HepG2 (cell line): ENCODE results near the gene AHCYL1.

Source experiments
- EZH2 ChIP-seq: conservative IDR thresholded peaks from 2 replicates; pipeline ENCODE4 v1.6.1; 2012; ENCODE audit warnings: mild to moderate bottlenecking, low read depth, low read length, moderate library complexity
- FOXM1 ChIP-seq: sonication (generic); formaldehyde crosslinking; IDR thresholded peaks from 2 replicates; pipeline ENCODE4 v1.5.0; 2020; ENCODE audit warnings: missing genetic modification reagents
- MIXL1 ChIP-seq: IDR thresholded peaks from 2 replicates; pipeline ENCODE4 v1.6.1; 2016
- MTA3 ChIP-seq: sonication (generic); formaldehyde crosslinking; IDR thresholded peaks from 2 replicates; pipeline ENCODE4 v1.4.0; 2020; ENCODE audit warnings: missing genetic modification reagents
- MXI1 ChIP-seq: IDR thresholded peaks from 3 replicates; pipeline ENCODE4 v1.6.1; 2012; ENCODE audit warnings: low read depth, low read length, inconsistent platforms, borderline replicate concordance
- POLR2AphosphoS2 ChIP-seq: IDR thresholded peaks from 2 replicates; pipeline ENCODE4 v1.6.1; 2011; ENCODE audit warnings: low read depth, low read length, improper control_type of control experiment
- SIN3A ChIP-seq: IDR thresholded peaks from 2 replicates; pipeline ENCODE4 v1.6.1; 2011; ENCODE audit warnings: low read depth, mild to moderate bottlenecking, control low read depth, low read length, borderline replicate concordance
- ZBTB8A ChIP-seq: sonication (generic); formaldehyde crosslinking; IDR thresholded peaks from 2 replicates; pipeline ENCODE4 v1.4.0; 2020; ENCODE audit warnings: mild to moderate bottlenecking, low read depth, missing genetic modification reagents, borderline replicate concordance
- ZNF207 ChIP-seq: fragments of 450-650 bp; IDR thresholded peaks from 2 replicates; pipeline ENCODE4 v1.6.1; 2016; ENCODE audit warnings: antibody characterized with exemption, borderline replicate concordance
- ZNF747 ChIP-seq: sonication (generic); formaldehyde crosslinking; IDR thresholded peaks from 2 replicates; pipeline ENCODE4 v1.8.1; 2023; ENCODE audit warnings: missing genetic modification reagents, mild to moderate bottlenecking, borderline replicate concordance
- TF ChIP-seq, protein P1 (sequence below): IDR thresholded peaks from 2 replicates; pipeline ENCODE4 v1.6.1; 2012; ENCODE audit warnings: inconsistent platforms
- TF ChIP-seq, protein P2 (sequence below): IDR thresholded peaks from 2 replicates; pipeline ENCODE4 v1.6.1; 2018; ENCODE audit warnings: missing genetic modification reagents, mild to moderate bottlenecking, missing compliant biosample characterization

DNA sequence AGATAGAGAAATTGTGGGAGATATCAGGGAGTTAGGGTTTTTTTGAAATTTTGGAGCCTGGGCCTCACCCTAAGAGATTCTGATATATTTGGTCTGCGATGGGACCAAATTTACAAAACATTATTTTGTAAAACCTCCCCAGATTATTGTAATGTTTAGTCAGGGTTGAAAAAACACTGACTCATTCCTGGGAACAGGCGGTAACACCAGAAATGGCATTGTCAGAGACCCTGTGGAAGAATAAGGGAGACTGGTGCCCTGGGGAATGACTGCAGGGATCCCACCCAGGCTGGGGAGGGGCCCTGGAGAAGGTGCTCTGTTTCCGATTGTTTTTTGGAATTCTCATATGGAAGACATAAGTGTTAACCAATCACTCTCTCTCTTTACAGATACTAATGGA, 36.7 kb downstream of the AHCYL1 start:
- no peak for TF ChIP-seq SIN3A
- no peak for TF ChIP-seq FOXM1 (CRISPR knock-in tag)
- no peak for TF ChIP-seq MTA3 (CRISPR knock-in tag)
- no peak for TF ChIP-seq MXI1
- no peak for TF ChIP-seq ZNF207
- no peak for TF ChIP-seq MIXL1 (CRISPR knock-in tag)
- TF ChIP-seq EZH2: no peak
- TF ChIP-seq ZBTB8A (CRISPR knock-in tag): no peak
- TF ChIP-seq ZNF747 (CRISPR knock-in tag): no peak
- TF ChIP-seq POLR2AphosphoS2: no peak
- TF ChIP-seq, protein P1, sequence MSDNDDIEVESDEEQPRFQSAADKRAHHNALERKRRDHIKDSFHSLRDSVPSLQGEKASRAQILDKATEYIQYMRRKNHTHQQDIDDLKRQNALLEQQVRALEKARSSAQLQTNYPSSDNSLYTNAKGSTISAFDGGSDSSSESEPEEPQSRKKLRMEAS: no peak
- TF ChIP-seq, protein P2, sequence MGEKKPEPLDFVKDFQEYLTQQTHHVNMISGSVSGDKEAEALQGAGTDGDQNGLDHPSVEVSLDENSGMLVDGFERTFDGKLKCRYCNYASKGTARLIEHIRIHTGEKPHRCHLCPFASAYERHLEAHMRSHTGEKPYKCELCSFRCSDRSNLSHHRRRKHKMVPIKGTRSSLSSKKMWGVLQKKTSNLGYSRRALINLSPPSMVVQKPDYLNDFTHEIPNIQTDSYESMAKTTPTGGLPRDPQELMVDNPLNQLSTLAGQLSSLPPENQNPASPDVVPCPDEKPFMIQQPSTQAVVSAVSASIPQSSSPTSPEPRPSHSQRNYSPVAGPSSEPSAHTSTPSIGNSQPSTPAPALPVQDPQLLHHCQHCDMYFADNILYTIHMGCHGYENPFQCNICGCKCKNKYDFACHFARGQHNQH: no peak
